Stimulated activated CD4-positive, alpha-beta T cell treated with anti-CD3 and anti-CD28 coated beads, Interleukin-2, amount 100 ng/mL, for 4 hours (primary cell): Measurements from ENCODE around the gene LAMTOR3.

ENCODE experiments used
- DNase-seq: peaks from one replicate; pipeline ENCODE4 v3.0.0-alpha.2; 2020; ENCODE audit warnings: low read depth

LAMTOR3 gene

GRCh38 chr4:99894161-99894997 is at the start of gene LAMTOR3:
Gene LAMTOR3, minus strand, starts transcription at chr4:99894427. Its CDS starts 464 bp downstream, at chr4:99893963.
- peak; percentile 84 for DNase-seq

GRCh38 chr4:99938243-99938753 is 44.1 kb upstream of the LAMTOR3 start:
- no peak for DNase-seq

GRCh38 chr4:99934891-99935290 is 40.7 kb upstream of the LAMTOR3 start:
- DNase-seq: no peak

GRCh38 chr4:99927566-99927965 is 33.3 kb upstream of the LAMTOR3 start:
- DNase-seq: no peak

- DNase-seq: no peak
Measured at GRCh38 chr4:99921174-99921573, 26.9 kb upstream of the LAMTOR3 start.

GRCh38 chr4:99918656-99919055 is 24.4 kb upstream of the LAMTOR3 start:
- DNase-seq: no peak

GRCh38 chr4:99917575-99917974 is 23.3 kb upstream of the LAMTOR3 start:
- no peak for DNase-seq

- DNase-seq: no peak
Measured at GRCh38 chr4:99915449-99915848, 21.2 kb upstream of the LAMTOR3 start.

- DNase-seq: no peak
Measured at GRCh38 chr4:99894998-99895397, 771 bp upstream of the LAMTOR3 start.

- no peak for DNase-seq
Measured at GRCh38 chr4:99893839-99894160, 427 bp downstream of the LAMTOR3 start.

- DNase-seq: no peak
Measured at GRCh38 chr4:99893029-99893428, 1.2 kb downstream of the LAMTOR3 start.

- DNase-seq: no peak
Measured at GRCh38 chr4:99891351-99891750, 2.9 kb downstream of the LAMTOR3 start.

GRCh38 chr4:99887837-99888236 is 6.4 kb downstream of the LAMTOR3 start:
- DNase-seq: no peak

GRCh38 chr4:99886146-99886545 is 8.1 kb downstream of the LAMTOR3 start:
- no peak for DNase-seq

GRCh38 chr4:99885687-99886086 is 8.5 kb downstream of the LAMTOR3 start:
- no peak for DNase-seq

- peak; percentile 12 for DNase-seq
Measured at GRCh38 chr4:99885063-99885664, 9.1 kb downstream of the LAMTOR3 start.

GRCh38 chr4:99879458-99879857 is 14.8 kb downstream of the LAMTOR3 start:
- DNase-seq: no peak

- no peak for DNase-seq
Measured at GRCh38 chr4:99878604-99879003, 15.6 kb downstream of the LAMTOR3 start.

- DNase-seq: no peak
Measured at GRCh38 chr4:99876946-99877345, 17.3 kb downstream of the LAMTOR3 start.

GRCh38 chr4:99875071-99875470 is 19.2 kb downstream of the LAMTOR3 start:
- DNase-seq: no peak

- DNase-seq: no peak
Measured at GRCh38 chr4:99872570-99872969, 21.7 kb downstream of the LAMTOR3 start.

GRCh38 chr4:99868126-99868596 is 26.1 kb downstream of the LAMTOR3 start:
- no peak for DNase-seq

- no peak for DNase-seq
Measured at GRCh38 chr4:99863804-99864203, 30.4 kb downstream of the LAMTOR3 start.
